H1 (cell line): ENCODE results near the gene GREB1L. TPM values are rescaled to one million over a fixed set of nuclear protein-coding genes. Genes with fewer than 3 reads are reported as not detected.

Source experiments
- CTCF ChIA-PET: fragments of 300-600 bp; sonication (Branson Sonifier 250); formaldehyde crosslinking; loops from one replicate; lab custom pipeline; 2021; ENCODE audit not compliant: partially characterized antibody; lab: Charles Lee
- POLR2A ChIA-PET: fragments of 300-600 bp; sonication (Branson Sonifier 250); formaldehyde crosslinking; loops from one replicate; lab custom pipeline; 2021; ENCODE audit warnings: inconsistent platforms; ENCODE audit not compliant: partially characterized antibody; lab: Charles Lee
- DNase-seq, 2 experiments: peaks; one replicate each; pipeline versions ENCODE4 v3.0.0 to v3.0.0-alpha.2; 2010 to 2022; ENCODE audit warnings: low spot score in 2 of 2, low read depth in 1 of 2, mixed read lengths in 1 of 2
- FAIRE-seq: peaks from 2 replicates; lab custom pipeline; 2011; peaks lifted over from hg19 to GRCh38; lab: Jason Lieb, UNC
- H2AFZ ChIP-seq: 2 replicates; pipeline ENCODE4 v1.8.1; 2012; ENCODE audit warnings: low read length, inconsistent platforms
- H2AK5ac ChIP-seq: 2 replicates; pipeline ENCODE4 v1.6.1; 2013; ENCODE audit warnings: low read depth, low read length
- H2BK120ac ChIP-seq: replicated peaks from 2 replicates; pipeline ENCODE3; 2013; ENCODE audit warnings: low read depth, low read length, inconsistent platforms
- H2BK12ac ChIP-seq: 2 replicates; pipeline ENCODE4 v1.6.1; 2013; ENCODE audit warnings: low read depth, low read length
- H2BK15ac ChIP-seq: 2 replicates; pipeline ENCODE4 v1.6.1; 2013; ENCODE audit warnings: low read length
- H2BK20ac ChIP-seq: 2 replicates; pipeline ENCODE4 v1.6.1; 2013; ENCODE audit warnings: low read length
- H2BK5ac ChIP-seq: 2 replicates; pipeline ENCODE4 v1.6.1; 2013; ENCODE audit warnings: low read depth, low read length
- H3K14ac ChIP-seq: 2 replicates; pipeline ENCODE4 v1.6.1; 2013; ENCODE audit warnings: inconsistent platforms; ENCODE audit not compliant: insufficient read length
- H3K18ac ChIP-seq: 2 replicates; pipeline ENCODE4 v1.6.1; 2013; ENCODE audit warnings: low read length; ENCODE audit errors: extremely low read depth
- H3K23ac ChIP-seq: 2 replicates; pipeline ENCODE4 v1.6.1; 2013; ENCODE audit warnings: inconsistent platforms; ENCODE audit not compliant: insufficient read length
- H3K23me2 ChIP-seq: 2 replicates; pipeline ENCODE4 v1.6.1; 2013; ENCODE audit warnings: low read depth, low read length
- H3K27ac ChIP-seq: 2 replicates; pipeline ENCODE4 v1.6.1; 2011; ENCODE audit warnings: low read depth, low read length, inconsistent platforms
- H3K27me3 ChIP-seq, 4 experiments: replicated peaks in 1 of 4; 1 replicate in 1 of 4; 2 replicates in 3 of 4; pipeline versions ENCODE4 v1.6.1 to v1.8.1; 2011 to 2013; ENCODE audit warnings: low read length in 3 of 4, mild to moderate bottlenecking in 3 of 4, inconsistent platforms in 2 of 4, mixed read lengths in 2 of 4, moderate library complexity in 1 of 4; ENCODE audit not compliant: control insufficient read depth in 3 of 4, insufficient read depth in 3 of 4; ENCODE audit errors: extremely low read depth in 1 of 4
- H3K36me3 ChIP-seq, 4 experiments: 2 replicates each; pipeline versions ENCODE4 v1.6.1 to v1.8.1; 2011 to 2013; ENCODE audit warnings: mild to moderate bottlenecking in 4 of 4, low read length in 3 of 4, moderate library complexity in 2 of 4, control low read depth in 1 of 4, inconsistent platforms in 1 of 4; ENCODE audit not compliant: insufficient read depth in 4 of 4, control insufficient read depth in 2 of 4
- H3K4ac ChIP-seq: replicated peaks from 2 replicates; pipeline ENCODE3; 2013; ENCODE audit warnings: low read length, low read depth, mixed read lengths, inconsistent platforms; ENCODE audit not compliant: insufficient read length
- H3K4me1 ChIP-seq, 4 experiments: replicated peaks in 1 of 4; 1 replicate in 1 of 4; 2 replicates in 3 of 4; pipeline versions ENCODE4 v1.6.1 to v1.8.1; 2011 to 2013; ENCODE audit warnings: low read length in 3 of 4, inconsistent platforms in 2 of 4, mixed read lengths in 1 of 4; ENCODE audit not compliant: insufficient read depth in 4 of 4, control insufficient read depth in 3 of 4
- H3K4me2 ChIP-seq, 2 experiments: 2 replicates each; pipeline versions ENCODE4 v1.6.1 to v1.8.1; 2011 to 2013; ENCODE audit warnings: low read depth in 2 of 2, low read length in 2 of 2, control low read depth in 1 of 2, inconsistent platforms in 1 of 2, mild to moderate bottlenecking in 1 of 2; ENCODE audit not compliant: insufficient read depth in 1 of 2
- H3K4me3 ChIP-seq, 4 experiments: fragments of 200-600, 300-600 bp in 1 of 4; sonication (generic), shearing (Covaris generic), sonication (Bioruptor Twin) in 1 of 4; 2 replicates each; pipeline versions ENCODE4 v1.5.1 to v1.8.1; 2011 to 2016; ENCODE audit warnings: low read length in 4 of 4, low read depth in 3 of 4, control low read depth in 2 of 4, inconsistent platforms in 2 of 4, mild to moderate bottlenecking in 2 of 4, mixed read lengths in 1 of 4, moderate library complexity in 1 of 4; ENCODE audit not compliant: insufficient read depth in 2 of 4; ENCODE audit errors: extremely low read depth in 1 of 4
- H3K56ac ChIP-seq: replicated peaks from 2 replicates; pipeline ENCODE3; 2013; ENCODE audit warnings: low read depth, mild to moderate bottlenecking, mixed read lengths, low read length, inconsistent platforms; ENCODE audit not compliant: insufficient read length
- H3K79me1 ChIP-seq: 2 replicates; pipeline ENCODE4 v1.6.1; 2013; ENCODE audit warnings: low read depth, low read length, control low read depth
- H3K79me2 ChIP-seq, 2 experiments: 2 replicates each; pipeline versions ENCODE4 v1.6.1 to v1.8.1; 2012 to 2013; ENCODE audit warnings: low read length in 2 of 2, mild to moderate bottlenecking in 2 of 2, inconsistent platforms in 1 of 2; ENCODE audit not compliant: insufficient read depth in 2 of 2, control insufficient read depth in 1 of 2
- H3K9ac ChIP-seq, 4 experiments: replicated peaks in 1 of 4; 1 replicate in 1 of 4; 2 replicates in 3 of 4; pipeline versions ENCODE4 v1.6.1 to v1.8.1; 2011 to 2013; ENCODE audit warnings: low read depth in 3 of 4, low read length in 3 of 4, control low read depth in 2 of 4, mild to moderate bottlenecking in 2 of 4, moderate library complexity in 2 of 4, inconsistent platforms in 1 of 4; ENCODE audit errors: extremely low read depth in 1 of 4
- H3K9me3 ChIP-seq, 2 experiments: 2 replicates each; pipeline versions ENCODE4 v1.6.1 to v1.8.1; 2012 to 2013; ENCODE audit warnings: mild to moderate bottlenecking in 2 of 2, moderate library complexity in 2 of 2, control low read depth in 1 of 2, inconsistent platforms in 1 of 2, low read depth in 1 of 2, low read length in 1 of 2, mixed read lengths in 1 of 2; ENCODE audit not compliant: insufficient read depth in 2 of 2
- H4K20me1 ChIP-seq, 2 experiments: replicated peaks in 1 of 2; 2 replicates each; pipeline versions ENCODE3 to v1.8.1; 2011 to 2013; ENCODE audit warnings: inconsistent platforms in 2 of 2, low read length in 2 of 2, mild to moderate bottlenecking in 1 of 2; ENCODE audit not compliant: insufficient read depth in 2 of 2, control insufficient read depth in 1 of 2
- H4K5ac ChIP-seq: 2 replicates; pipeline ENCODE4 v1.6.1; 2013; ENCODE audit warnings: low read length, low read depth, mixed read lengths, inconsistent platforms; ENCODE audit not compliant: insufficient read length
- H4K8ac ChIP-seq: 2 replicates; pipeline ENCODE4 v1.8.0; 2013; ENCODE audit warnings: mild to moderate bottlenecking, moderate library complexity, low read length, inconsistent platforms; ENCODE audit not compliant: insufficient read depth; ENCODE audit errors: extremely low read depth
- H4K91ac ChIP-seq: replicated peaks from 2 replicates; pipeline ENCODE3; 2013; ENCODE audit warnings: low read length, mixed read lengths, inconsistent platforms; ENCODE audit not compliant: insufficient read length
- BRCA1 ChIP-seq: IDR thresholded peaks from 2 replicates; pipeline ENCODE4 v1.6.1; 2012; ENCODE audit warnings: low read depth, low read length, improper control_type of control experiment
- EGR1 ChIP-seq: IDR thresholded peaks from 2 replicates; pipeline ENCODE4 v1.6.1; 2011; ENCODE audit warnings: low read depth, low read length, borderline replicate concordance
- JUN ChIP-seq: IDR thresholded peaks from 2 replicates; pipeline ENCODE4 v1.6.1; 2011; ENCODE audit warnings: low read depth, mild to moderate bottlenecking, improper control_type of control experiment, low read length
- KDM5A ChIP-seq: fragments of 200-600 bp; IDR thresholded peaks from 2 replicates; pipeline ENCODE4 v1.7.1; 2012; ENCODE audit warnings: mild to moderate bottlenecking, low read length, inconsistent platforms, mixed read lengths
- NANOG ChIP-seq: IDR thresholded peaks from 2 replicates; pipeline ENCODE4 v1.6.1; 2011; ENCODE audit warnings: low read length, low read depth, mild to moderate bottlenecking, inconsistent platforms; ENCODE audit not compliant: insufficient read depth, poor library complexity, severe bottlenecking
- POU5F1 ChIP-seq: IDR thresholded peaks from 2 replicates; pipeline ENCODE4 v1.6.1; 2011; ENCODE audit warnings: low read depth, mild to moderate bottlenecking, low read length, moderate library complexity
- RAD21 ChIP-seq, 2 experiments: IDR thresholded peaks in 1 of 2; conservative IDR thresholded peaks in 1 of 2; 2 replicates each; pipeline ENCODE4 v1.6.1; 2011; ENCODE audit warnings: low read depth in 2 of 2, low read length in 2 of 2, improper control_type of control experiment in 1 of 2, inconsistent platforms in 1 of 2, mild to moderate bottlenecking in 1 of 2, moderate library complexity in 1 of 2
- RNF2 ChIP-seq: fragments of 200-900, 300-1000 bp; sonication (generic); IDR thresholded peaks from 2 replicates; pipeline ENCODE4 v1.7.1; 2016; ENCODE audit warnings: borderline replicate concordance, low read depth, mild to moderate bottlenecking, antibody characterized with exemption, low read length; ENCODE audit not compliant: poor library complexity, severe bottlenecking; ENCODE audit errors: missing control alignments
- WGBS, 2 experiments: shearing (Covaris generic) in 1 of 2; methylation state at CpG; one replicate each; pipeline versions ENCODE4 v1.1.6 to v1.1.7; 2013 to 2015; ENCODE audit warnings: low lambda C conversion rate in 2 of 2, mixed read lengths in 2 of 2, inconsistent platforms in 1 of 2, low coverage in 1 of 2, missing lambda C conversion rate in 1 of 2; ENCODE audit not compliant: insufficient replicate concordance in 2 of 2, insufficient coverage in 1 of 2, insufficient read length in 1 of 2; ENCODE audit errors: extremely low coverage in 1 of 2, missing lambda C conversion rate in 1 of 2; 5-methylcytosine and 5-hydroxymethylcytosine counted together
- polyA plus RNA-seq, 7 experiments: library from polyadenylated mRNA; depleted of rRNA in 3 of 7; stranded (reverse) in 5 of 7; unstranded in 2 of 7; fragments of >200 nt in 5 of 7; fragments of 200-250 nt in 2 of 7; gene quantifications; 1 replicate in 5 of 7; 2 replicates in 1 of 7; 4 replicates in 1 of 7; pipeline versions ENCODE4 v1.2.1 to v1.2.3, GENCODE V29; 2011 to 2013; ENCODE audit warnings: missing spikeins in 2 of 7, mixed read lengths in 2 of 7
- total RNA-seq: library from RNA; stranded (reverse); fragmentation: NEBNext Ultra II Directional; extraction: Animal tissue kit (Norgen Biotek cat#: 25700); gene quantifications from 2 replicates; pipeline ENCODE4 v1.2.1, GENCODE V29; 2021
- TF ChIP-seq, protein P1 (sequence below): IDR thresholded peaks from 2 replicates; pipeline ENCODE4 v1.6.1; 2012; ENCODE audit warnings: inconsistent platforms

GREB1L gene
- total and polyA plus RNA-seq, 2 of the 8 experiments (the other 6 are each of a cell fraction or from before 2014, with no cell fraction given), result 0.34 to 1.6 TPM

DNA sequence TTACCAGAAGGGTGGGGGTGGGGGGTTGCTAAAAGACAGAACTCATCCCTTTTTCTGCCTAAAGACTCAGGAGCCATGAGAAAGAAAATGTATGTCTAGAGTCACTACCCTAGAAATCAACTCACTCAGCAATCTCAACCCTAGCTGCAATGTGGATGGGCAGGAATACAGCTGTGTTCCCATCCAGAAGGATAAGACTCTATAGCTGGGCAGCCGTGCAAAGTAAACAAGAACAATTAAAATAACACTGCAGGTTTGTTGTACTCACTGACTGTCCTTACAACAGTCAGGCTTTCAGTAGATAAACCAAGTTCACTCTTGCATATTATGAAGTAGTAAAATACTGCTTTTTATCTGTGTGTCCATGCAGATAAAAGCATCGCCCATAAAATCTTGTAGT is 284.4 kb downstream of the GREB1L start:
- no peaks in the 10 kb centered on the region for H3K79me2 ChIP-seq
- H3K56ac ChIP-seq, result no peak overlapping the region
- H3K4ac ChIP-seq, result no peak overlapping the region
- no peak for FAIRE-seq
- WGBS, 2 experiments, result 89% methylated on average over 2 of the region's 2 CpGs; no CpG with 5 or more reads in 1 of the 2 experiments
- no peaks in the 10 kb centered on the region for H3K23me2 ChIP-seq
- no peak overlapping the region for H2BK20ac ChIP-seq
- ChIA-PET CTCF (interaction anchor here (0.9 kb wide), 1 partner anchor 31 kb away, joined by 3 read pairs; no protein-coding TSS in a partner anchor), POLR2A (no interaction called here)
- no peak overlapping the region for H3K18ac ChIP-seq
- no peak overlapping the region for H3K14ac ChIP-seq
- H4K20me1 ChIP-seq, result no peaks in the 10 kb centered on the region
- no peak overlapping the region for H2BK5ac ChIP-seq
- H2AK5ac ChIP-seq, result no peak overlapping the region
- no peak overlapping the region for H3K9ac ChIP-seq
- no peak overlapping the region for H3K27ac ChIP-seq
- DNase-seq, result no peak
- no peak overlapping the region for H2BK15ac ChIP-seq
- H2BK120ac ChIP-seq, result no peak overlapping the region
- no peak overlapping the region for H4K91ac ChIP-seq
- H3K27me3 ChIP-seq, result no peaks in the 10 kb centered on the region
- H4K5ac ChIP-seq, result no peak overlapping the region
- H3K79me1 ChIP-seq, result no peaks in the 10 kb centered on the region
- no peak overlapping the region for H3K23ac ChIP-seq
- H2AFZ ChIP-seq, result no peak overlapping the region
- H4K8ac ChIP-seq, result no peak overlapping the region
- H3K4me1 ChIP-seq, result no peaks in the 10 kb centered on the region
- no peak overlapping the region for H2BK12ac ChIP-seq
- no peaks in the 10 kb centered on the region for H3K9me3 ChIP-seq
- H3K4me2 ChIP-seq, result no peak overlapping the region
- no peak overlapping the region for H3K4me3 ChIP-seq
- H3K36me3 ChIP-seq, result peaks cover 2 to 48% (median 6%) of the 10 kb centered on the region in 4 experiments; a peak in 7 of 8 replicates
- TF ChIP-seq, protein P1, sequence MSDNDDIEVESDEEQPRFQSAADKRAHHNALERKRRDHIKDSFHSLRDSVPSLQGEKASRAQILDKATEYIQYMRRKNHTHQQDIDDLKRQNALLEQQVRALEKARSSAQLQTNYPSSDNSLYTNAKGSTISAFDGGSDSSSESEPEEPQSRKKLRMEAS, result no peak
- TF ChIP-seq BRCA1 (no peak), KDM5A (no peak), RNF2 (no peak), NANOG (no peak), EGR1 (no peak), RAD21 (IDR thresholded peaks at IDR 0.05 in 1 of 2, conservative IDR thresholded peaks at IDR 0.05 in 1 of 2; ENCODE audit: low read depth in 2 of 2, low read length in 2 of 2) (no peak), JUN (no peak), POU5F1 (no peak)
